DMS 273 (cell line): ENCODE data around the gene A2M.

ENCODE experiments used
- DNase-seq: peaks from one replicate; lab custom pipeline; 2025; ENCODE audit not compliant: unreplicated experiment; lab: John Stamatoyannopoulos, UW

The A2M gene

GRCh38 chr12:9040484-9041186 lies 75.1 kb downstream of the A2M start:
- DNase-seq = no peak

GRCh38 chr12:9039397-9039977 lies 76.2 kb downstream of the A2M start:
- peak; percentile 64 for DNase-seq

GRCh38 chr12:9037431-9037830 lies 78.3 kb downstream of the A2M start:
- no peak for DNase-seq

- DNase-seq = no peak
Measured at GRCh38 chr12:9036227-9036626, 79.5 kb downstream of the A2M start.

- DNase-seq = no peak
Measured at GRCh38 chr12:9034095-9034494, 81.6 kb downstream of the A2M start.

- DNase-seq = no peak
Measured at GRCh38 chr12:9033265-9033887, 82.3 kb downstream of the A2M start.

- no peak for DNase-seq
Measured at GRCh38 chr12:9032202-9032964, 83.3 kb downstream of the A2M start.

GRCh38 chr12:9030776-9031175 lies 84.9 kb downstream of the A2M start:
- no peak for DNase-seq

- no peak for DNase-seq
Measured at GRCh38 chr12:9027161-9028059, 88.3 kb downstream of the A2M start.

GRCh38 chr12:9024512-9024911 lies 91.2 kb downstream of the A2M start:
- no peak for DNase-seq

GRCh38 chr12:9022592-9022991 lies 93.1 kb downstream of the A2M start:
- DNase-seq = no peak
